GM21825 (cell line): Measurements from ENCODE around the gene MAN1A1.
A peak's percentile ranks its signal among the peaks of the same experiment; 100 is the strongest.
"Not testable (repeated sequence)": the region's sequence is repeated elsewhere in the genome, so short reads cannot be mapped to it uniquely, and the experiment has no call there.

Experiments used
- ATAC-seq: cut with Tn5 transposase; IDR thresholded peaks from one replicate; pipeline ENCODE4 v1.9.1; 2021; ENCODE audit warnings: mild to moderate bottlenecking, moderate library complexity; ENCODE audit not compliant: unreplicated experiment

Gene MAN1A1

GRCh38 chr6:119174879-119175817, 174.4 kb downstream of the MAN1A1 start:
- ATAC-seq = no peak

DNA sequence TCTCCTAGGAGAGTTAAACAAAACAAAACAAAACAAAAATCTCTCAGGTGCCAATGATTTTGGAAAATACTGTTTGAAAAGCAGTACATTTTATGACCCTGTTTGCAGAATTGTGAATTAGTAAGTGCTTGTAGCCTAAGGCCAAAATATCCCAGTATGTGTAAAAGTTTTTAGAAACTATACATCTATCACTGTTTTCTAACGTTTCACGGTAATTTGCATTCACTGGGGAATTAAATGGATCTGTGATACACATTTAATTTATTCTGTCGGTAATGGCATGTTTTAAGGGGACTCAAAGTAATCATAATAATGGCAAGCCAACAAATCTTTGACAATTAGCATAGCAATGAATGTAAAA, 175.5 kb downstream of the MAN1A1 start:
- ATAC-seq = no peak

DNA sequence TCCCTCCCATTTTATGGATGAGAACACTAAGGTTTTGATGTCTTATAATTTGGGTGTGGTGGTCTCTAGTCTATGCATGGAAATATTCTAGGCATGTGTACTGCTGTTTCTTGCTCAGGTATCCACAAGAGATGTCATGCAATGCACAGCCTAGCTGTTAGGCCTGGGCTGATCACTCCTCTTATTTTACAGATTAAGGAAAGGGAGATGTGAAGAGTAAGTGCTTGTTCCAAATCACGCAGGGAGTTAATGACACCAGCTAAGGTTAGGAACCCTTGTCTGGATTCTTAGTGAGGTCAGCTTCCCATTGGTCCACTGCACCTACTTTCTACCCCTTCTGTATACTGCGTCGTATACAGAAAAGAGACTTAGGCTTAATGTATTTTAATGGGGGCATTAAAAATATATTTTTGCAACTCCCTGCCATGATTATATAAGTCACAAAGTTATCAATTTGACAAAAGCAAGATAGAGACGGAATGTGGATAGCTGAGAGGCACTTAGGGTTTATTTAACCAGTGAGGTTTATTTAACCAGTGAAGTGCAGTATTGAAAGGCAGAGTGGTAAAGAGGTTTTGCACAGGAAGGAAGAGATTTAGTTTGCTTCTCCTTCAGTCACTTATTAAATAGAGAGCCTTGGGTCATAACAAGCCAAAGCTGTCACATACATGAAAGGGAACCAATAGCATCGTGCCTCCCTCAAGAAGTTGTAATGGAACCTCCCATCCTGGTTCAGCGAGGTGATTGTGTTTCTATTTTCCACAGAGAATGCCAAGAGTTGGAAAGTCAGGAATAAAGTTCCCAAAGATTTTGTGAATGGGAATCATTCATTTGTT, 176.1 kb downstream of the MAN1A1 start:
- ATAC-seq = no peak

DNA sequence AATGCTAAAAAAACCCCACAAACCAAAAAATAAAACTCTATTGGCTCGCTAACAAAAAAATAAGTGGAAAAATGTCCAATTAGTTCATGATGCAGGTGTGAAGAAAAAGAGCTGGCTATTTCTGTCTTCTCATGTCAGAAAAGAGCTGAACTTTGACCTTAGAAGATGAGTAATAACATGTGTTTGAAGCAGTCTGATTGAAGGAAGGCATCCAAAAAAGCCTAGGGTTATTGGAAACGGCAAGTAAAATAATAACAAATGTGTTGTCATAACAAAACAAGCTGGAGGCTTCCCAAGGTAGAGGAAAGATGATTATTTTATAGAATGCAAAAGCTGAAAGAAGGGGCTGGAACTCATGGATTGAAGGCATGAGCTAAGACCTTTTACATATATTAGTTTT, 176.7 kb downstream of the MAN1A1 start:
- ATAC-seq = no peak

- ATAC-seq = no peak
Measured at GRCh38 chr6:119171864-119172588, 177.5 kb downstream of the MAN1A1 start.

GRCh38 chr6:119171088-119171841, 178.3 kb downstream of the MAN1A1 start:
- no peak for ATAC-seq

DNA sequence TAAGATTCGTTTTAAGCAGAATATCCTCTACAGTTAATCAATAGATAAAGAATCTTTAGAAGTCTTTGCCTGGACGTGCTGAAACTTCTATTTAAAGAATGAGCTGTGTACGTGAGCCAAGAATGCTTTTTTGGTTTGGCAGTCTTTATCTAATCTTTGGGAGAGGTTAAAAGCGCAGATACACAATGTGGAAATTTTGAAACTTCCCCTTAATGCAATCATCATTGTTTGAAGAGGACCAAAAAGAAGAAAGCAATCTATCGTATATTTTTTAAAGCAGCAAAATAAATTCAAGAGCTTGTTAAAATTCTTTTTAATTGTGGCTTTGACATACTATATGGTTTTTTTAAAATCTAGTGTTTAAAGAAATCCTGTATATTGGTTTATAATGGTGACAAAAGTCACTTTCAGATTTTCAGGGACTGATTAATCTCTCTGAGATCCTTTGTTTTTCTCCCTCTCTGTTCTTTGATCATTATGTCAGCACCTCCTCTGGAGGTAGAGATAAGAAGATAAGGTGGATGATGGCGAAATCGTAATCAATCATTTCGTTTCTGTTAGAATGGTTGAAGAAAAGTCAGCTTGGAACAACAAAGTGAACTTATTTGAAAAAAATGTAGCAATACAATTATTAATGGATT, 179.0 kb downstream of the MAN1A1 start:
- ATAC-seq = no peak

DNA sequence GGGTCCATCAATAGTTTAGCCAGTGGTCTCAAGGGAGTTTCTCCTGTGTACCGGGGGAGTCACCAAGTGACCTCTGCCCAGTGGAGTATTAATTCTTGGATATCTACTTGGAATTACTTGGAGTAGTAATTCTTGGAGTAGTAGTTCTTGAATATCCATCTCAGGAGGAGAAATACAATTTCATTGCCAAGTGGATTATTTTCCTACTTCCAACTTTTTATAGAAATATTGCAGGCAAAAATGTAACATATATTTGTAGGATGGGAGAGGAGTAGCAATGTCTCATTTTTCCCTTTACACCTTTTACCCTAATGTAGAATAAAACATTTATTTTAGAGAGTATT, 179.5 kb downstream of the MAN1A1 start:
- ATAC-seq = no peak

GRCh38 chr6:119169355-119169754, 180.2 kb downstream of the MAN1A1 start:
- ATAC-seq = not testable (repeated sequence)

- no peak for ATAC-seq
Measured at GRCh38 chr6:119166024-119166784, 183.4 kb downstream of the MAN1A1 start.

GRCh38 chr6:119163006-119163405, 186.6 kb downstream of the MAN1A1 start:
- ATAC-seq = no peak

DNA sequence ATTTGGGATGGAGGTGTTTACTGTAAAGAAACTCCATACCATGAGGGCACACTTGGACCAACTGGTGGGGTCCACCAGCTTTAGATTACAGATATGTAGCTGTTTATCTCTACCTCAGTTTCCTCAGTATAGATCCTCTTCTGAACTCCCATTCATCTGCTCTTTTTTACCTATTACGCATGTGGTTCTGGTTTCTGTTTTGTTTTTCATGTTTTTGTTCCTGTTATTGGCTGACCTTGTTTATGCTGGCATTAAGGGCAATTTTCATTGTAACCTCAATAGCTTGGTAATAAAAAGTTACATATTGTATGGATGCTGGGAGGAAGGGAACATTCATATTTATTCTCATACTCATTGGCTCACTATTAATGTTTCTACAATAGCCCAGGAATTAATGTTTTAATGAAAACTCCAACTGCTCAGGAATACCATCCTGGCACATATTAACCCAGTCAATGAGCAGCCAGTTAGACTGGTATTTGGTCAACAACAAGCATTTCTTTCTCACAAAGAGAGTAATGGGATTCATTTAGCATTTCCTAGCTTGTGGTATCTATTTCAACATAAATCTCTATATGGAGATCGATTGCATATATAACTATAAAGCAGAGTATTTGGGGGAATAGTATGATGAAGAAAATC, 187.3 kb downstream of the MAN1A1 start:
- peak; percentile 77 for ATAC-seq

DNA sequence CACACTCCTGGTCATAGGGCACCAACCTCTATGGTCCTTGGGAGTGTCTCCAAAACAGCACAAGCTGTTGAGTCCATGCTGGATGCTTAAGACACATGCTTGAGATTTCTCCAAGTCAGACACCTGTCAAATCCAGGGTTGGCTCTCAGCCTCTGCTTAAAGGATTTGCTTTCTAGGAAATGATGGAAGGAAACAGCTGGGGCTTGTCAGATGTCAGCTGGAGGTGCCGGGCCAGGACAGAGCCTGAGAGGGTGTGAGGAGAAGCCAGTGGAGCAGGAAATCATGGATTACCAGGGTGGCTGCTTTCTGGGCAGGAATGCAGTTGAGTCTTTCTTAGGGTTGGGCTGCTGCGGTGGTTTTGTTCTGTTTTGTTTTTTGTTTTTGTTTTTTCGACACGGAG, 188.1 kb downstream of the MAN1A1 start:
- ATAC-seq = no peak

GRCh38 chr6:119160911-119161310, 188.7 kb downstream of the MAN1A1 start:
- no peak for ATAC-seq

GRCh38 chr6:119158057-119158848, 191.3 kb downstream of the MAN1A1 start:
- ATAC-seq = no peak

GRCh38 chr6:119157506-119157815, 192.1 kb downstream of the MAN1A1 start:
- no peak for ATAC-seq

DNA sequence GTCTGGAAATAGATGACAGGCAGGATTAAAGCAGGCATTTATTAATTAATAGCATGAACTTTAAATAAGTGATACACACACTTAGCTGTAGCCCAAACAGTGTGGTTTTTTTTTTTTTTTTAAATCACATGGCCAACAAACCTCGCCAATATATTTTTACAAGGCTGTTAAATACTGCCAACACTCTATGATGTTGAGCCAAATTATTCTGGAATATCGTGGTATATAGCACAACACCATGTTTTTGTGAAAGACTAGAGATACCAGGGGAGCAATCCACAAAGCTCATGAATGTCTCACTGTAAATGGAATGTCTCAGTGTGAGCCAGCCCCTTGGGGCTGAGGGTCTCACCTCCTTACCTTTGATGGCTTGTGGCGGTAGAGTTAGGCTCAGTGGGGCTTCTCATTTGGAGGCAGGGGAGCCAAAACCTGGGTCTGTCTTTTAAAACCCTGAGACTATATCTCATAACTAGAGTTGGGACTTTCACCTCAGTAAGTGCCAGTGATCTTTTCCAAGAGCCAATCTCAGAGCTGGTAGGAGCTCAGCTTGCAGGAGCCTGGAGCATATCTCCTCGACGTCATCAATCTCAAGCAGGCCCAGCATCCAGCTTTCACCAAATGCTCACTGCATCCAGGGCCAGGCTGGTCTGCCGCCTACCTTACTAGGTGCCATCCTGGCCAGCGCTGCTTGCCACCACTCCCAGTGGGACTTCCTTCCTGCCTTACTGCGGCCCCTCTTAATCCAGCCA, 192.6 kb downstream of the MAN1A1 start:
- ATAC-seq = no peak

DNA sequence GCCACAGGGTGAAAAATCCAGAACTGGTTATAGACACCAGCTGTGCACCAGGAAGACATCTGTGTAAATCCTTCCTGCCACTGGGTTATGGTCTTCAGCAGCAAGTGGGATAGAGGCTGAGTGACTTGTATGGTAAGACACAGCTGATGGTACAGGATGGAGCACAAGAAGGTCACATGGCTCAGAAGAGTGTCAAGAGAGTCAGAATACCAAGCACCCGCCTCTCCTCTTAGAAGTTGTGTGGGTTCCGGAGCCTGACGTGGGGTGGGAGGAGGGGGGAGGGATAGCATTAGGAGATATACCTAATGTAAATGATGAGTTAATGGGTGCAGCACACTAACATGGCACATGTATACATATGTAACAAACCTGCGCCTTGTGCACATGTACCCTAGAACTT, 193.5 kb downstream of the MAN1A1 start:
- ATAC-seq = not testable (repeated sequence)
